HepG2 (cell line): ENCODE data around the gene AUTS2.

Experiments used
- ZNF274 ChIP-seq: sonication (generic); formaldehyde crosslinking; IDR thresholded peaks from 2 replicates; pipeline ENCODE4 v1.5.1; 2020; ENCODE audit warnings: mild to moderate bottlenecking, missing genetic modification reagents
- ZNF720 ChIP-seq: sonication (generic); formaldehyde crosslinking; IDR thresholded peaks from 2 replicates; pipeline ENCODE4 v1.4.0; 2020; ENCODE audit warnings: missing genetic modification reagents

DNA sequence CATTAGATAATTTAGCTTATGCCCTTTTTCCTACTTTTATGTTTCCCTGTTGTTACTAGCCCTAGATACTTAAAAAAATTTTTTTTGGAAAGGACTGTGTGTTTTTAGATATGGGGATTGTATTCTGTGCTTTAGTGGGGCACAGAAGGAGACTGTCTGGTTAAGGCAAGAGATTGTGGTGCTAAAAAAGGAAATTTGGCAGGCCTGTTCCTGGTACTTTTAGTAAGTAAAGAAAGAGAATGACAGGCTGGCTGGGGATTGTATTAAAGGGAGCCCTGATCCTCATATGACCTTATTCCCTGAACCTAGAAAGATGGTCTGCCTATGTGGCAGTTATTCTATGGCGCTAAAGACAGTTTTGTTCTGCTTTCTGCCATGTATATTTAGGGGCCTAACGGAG lies 74.8 kb downstream of the AUTS2 start:
- TF ChIP-seq ZNF720 (CRISPR knock-in tag) (no peak), ZNF274 (CRISPR knock-in tag) (no peak)
